ENCODE data around the gene SMYD5. TPM values are rescaled to one million over a fixed set of nuclear protein-coding genes. Genes with fewer than 3 reads are reported as not detected.

Gene SMYD5
- total RNA-seq, 2 experiments from 2014 or later = 47.0 to 50.5 TPM

DNA sequence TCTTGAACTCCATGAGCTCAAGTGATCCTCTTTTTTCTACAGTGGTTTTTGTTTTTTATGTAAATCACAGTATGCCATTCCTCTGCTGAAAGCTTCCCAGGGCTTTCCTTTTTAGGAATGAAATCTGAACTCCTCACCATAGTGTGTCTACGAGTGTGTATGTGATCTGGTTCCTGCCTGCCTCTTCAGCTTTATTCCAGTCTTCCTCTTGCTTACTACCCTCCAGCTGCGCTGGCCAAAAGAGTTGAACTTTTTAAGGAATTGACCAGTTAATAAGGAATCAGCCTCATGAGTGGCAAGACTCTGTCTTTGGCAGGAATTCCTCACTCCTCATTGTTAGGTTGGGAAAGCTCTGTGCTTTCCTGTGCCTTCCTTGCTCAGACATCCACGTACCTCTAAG is 24.1 kb downstream of the SMYD5 start:
- H3K4me3 Mint-ChIP-seq = no peak overlapping the region
- CTCF ChIA-PET = interaction anchor here (0.5 to 3.1 kb wide), 4 partner anchors 12 to 53 kb away, joined by 3 to 12 read pairs (median 6); no protein-coding TSS in a partner anchor
- ATAC-seq (no peak), DNase-seq (no peak)
- H3K4me1 Mint-ChIP-seq = peaks cover 43% of the 10 kb centered on the region
- no peaks in the 10 kb centered on the region for H3K27me3 Mint-ChIP-seq
- peaks cover 58% of the 10 kb centered on the region for H3K36me3 Mint-ChIP-seq (ENCODE audit: low read depth)
- intact Hi-C loops (cut with DNase I, micrococcal nuclease) = loop anchor here in 1 of 2 experiments (10.0 kb wide), 1 partner anchor 687 kb away; the partner anchor contains the start of gene DGUOK
- H3K27ac Mint-ChIP-seq = peak overlapping the region; percentile 80
- POLR2A ChIA-PET = no interaction called here
- no peaks in the 10 kb centered on the region for H3K9me3 Mint-ChIP-seq (ENCODE audit: low read depth)

DNA sequence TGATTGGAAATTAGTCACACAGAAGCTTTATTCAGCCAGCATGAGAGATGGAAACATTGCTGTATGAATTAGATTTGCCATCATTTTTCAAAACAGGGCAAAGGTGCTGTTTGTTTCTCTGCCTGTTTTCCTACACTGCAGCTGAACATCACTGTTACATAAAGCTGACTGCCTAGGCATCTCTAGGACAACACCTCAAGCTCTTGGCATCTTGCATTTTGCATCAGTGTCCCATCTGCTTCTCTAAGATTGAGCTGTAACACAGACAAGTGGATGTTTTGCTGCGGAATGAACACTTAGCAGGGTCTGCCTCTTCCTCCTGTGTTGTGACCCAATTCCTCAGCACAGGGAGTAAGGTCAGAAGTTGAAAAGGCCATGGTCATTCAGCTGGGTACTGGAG is 24.9 kb downstream of the SMYD5 start:
- ATAC-seq (no peak), DNase-seq (no peak)
- H3K4me3 Mint-ChIP-seq = no peak overlapping the region
- POLR2A ChIA-PET = no interaction called here
- H3K36me3 Mint-ChIP-seq (ENCODE audit: low read depth) = peaks cover 65% of the 10 kb centered on the region
- no peak overlapping the region for H3K27ac Mint-ChIP-seq
- H3K9me3 Mint-ChIP-seq (ENCODE audit: low read depth) = no peaks in the 10 kb centered on the region
- H3K27me3 Mint-ChIP-seq = no peaks in the 10 kb centered on the region
- CTCF ChIA-PET = interaction anchor here (0.9 to 3.1 kb wide), 5 partner anchors 9 to 52 kb away, joined by 3 to 12 read pairs (median 5); no protein-coding TSS in a partner anchor
- intact Hi-C loops (cut with DNase I, micrococcal nuclease) = loop anchor here in 1 of 2 experiments (10.0 kb wide), 1 partner anchor 686 kb away; the partner anchor contains the start of gene DGUOK
- H3K4me1 Mint-ChIP-seq = peaks cover 45% of the 10 kb centered on the region

DNA sequence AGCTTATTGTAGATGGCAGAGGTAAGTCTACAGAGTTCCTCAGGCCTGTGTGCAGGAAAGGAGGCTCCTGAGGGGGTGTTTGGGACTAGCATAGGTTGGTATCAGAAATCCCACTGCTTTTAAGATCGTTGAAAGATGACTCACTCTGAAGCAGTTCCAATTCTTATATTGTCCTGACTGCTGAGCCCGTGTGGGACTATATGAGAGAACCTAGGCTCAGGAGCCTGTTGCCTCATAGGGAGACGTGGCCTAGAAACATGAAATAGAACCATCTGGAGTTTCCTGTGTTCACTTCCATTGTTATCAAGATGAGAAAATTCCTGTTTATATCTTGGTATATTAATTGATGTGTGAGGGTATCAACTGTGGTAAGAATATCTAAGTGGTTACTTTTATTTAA is 25.7 kb downstream of the SMYD5 start:
- peaks cover 49% of the 10 kb centered on the region for H3K4me1 Mint-ChIP-seq
- no peak overlapping the region for H3K4me3 Mint-ChIP-seq
- CTCF ChIA-PET = interaction anchor here (1.5 to 3.1 kb wide), 2 partner anchors 25 to 27 kb away, joined by 5 to 12 read pairs; no protein-coding TSS in a partner anchor
- no peaks in the 10 kb centered on the region for H3K27me3 Mint-ChIP-seq
- no peak for ATAC-seq
- H3K9me3 Mint-ChIP-seq (ENCODE audit: low read depth) = no peaks in the 10 kb centered on the region
- H3K27ac Mint-ChIP-seq = no peak overlapping the region
- H3K36me3 Mint-ChIP-seq (ENCODE audit: low read depth) = peaks cover 71% of the 10 kb centered on the region
- no peak for DNase-seq
- intact Hi-C loops (cut with DNase I, micrococcal nuclease) = loop anchor here in 1 of 2 experiments (10.0 kb wide), 1 partner anchor 685 kb away; the partner anchor contains the start of gene DGUOK
- POLR2A ChIA-PET = no interaction called here

DNA sequence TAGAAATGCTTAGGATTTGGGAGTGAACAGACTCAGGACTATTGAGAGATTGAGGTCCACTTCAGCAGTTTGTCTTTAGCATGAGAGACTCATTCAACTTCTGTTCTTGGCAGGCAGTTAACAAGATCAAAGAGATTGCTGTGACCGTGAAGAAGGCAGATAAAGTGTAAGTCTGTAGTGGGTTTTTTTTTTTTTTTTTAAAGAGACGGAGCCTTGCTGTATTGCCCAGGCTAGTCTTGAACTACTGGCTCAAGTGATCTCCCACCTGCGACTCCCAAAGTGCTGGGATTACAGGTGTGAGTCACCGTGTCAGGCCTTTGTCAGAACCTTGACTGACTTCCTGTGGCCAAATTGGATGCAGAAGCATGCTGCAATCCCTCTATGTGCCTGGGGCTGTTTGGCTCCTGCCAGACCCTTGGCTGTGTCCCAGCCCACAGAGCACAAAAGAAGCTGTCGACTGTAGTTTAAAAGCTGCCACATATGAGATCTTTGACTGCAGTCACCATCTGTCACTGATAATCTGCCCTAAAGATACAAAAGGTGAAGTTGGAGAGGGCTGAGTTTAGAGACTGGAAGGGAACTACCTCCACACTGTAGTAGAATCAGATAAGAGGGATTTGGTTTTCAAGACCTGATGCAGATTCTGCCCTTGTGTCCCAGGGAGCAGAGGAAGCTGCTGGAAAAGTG is 30.0 kb downstream of the SMYD5 start:
- Mint-ChIP-seq H3K4me1 (peaks cover 22% of the 10 kb centered on the region), H3K4me3 (no peak overlapping the region), H3K27ac (peak overlapping the region; percentile 70), H3K27me3 (no peaks in the 10 kb centered on the region), H3K9me3 (ENCODE audit: low read depth) (no peaks in the 10 kb centered on the region), H3K36me3 (ENCODE audit: low read depth) (peaks cover 73% of the 10 kb centered on the region)
- ChIA-PET CTCF (interaction anchor here (0.9 to 1.2 kb wide), 5 partner anchors 8 to 376 kb away, joined by 3 to 7 read pairs (median 3); no protein-coding TSS in a partner anchor), POLR2A (interaction anchor here (1.0 to 1.6 kb wide), 3 partner anchors 10 to 11 kb away, joined by 4 to 5 read pairs (median 5); partner anchors contain the start of genes CCT7 and PRADC1)
- ATAC-seq (no peak), DNase-seq (no peak)
- intact Hi-C loops (cut with DNase I, micrococcal nuclease) = no loop called here

DNA sequence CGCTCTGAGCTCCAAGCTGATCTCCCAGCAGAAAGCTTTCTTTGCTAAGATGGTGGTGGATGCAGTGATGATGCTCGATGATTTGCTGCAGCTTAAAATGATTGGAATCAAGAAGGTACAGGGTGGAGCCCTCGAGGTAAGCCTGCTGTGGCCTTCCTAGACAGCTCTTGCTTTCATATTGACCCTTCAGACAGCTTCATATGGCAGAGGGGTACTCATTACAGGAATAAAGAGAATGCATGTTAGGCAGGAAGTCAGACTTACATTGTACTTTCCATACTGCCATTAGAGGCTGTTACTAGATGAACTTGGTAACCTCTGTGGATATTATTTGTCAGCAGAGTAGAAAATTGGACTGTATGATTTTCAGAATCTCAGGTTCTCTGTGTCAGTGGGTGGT is 30.5 kb downstream of the SMYD5 start:
- CTCF ChIA-PET = interaction anchor here (0.8 to 1.2 kb wide), 6 partner anchors 9 to 377 kb away, joined by 3 to 7 read pairs (median 3); no protein-coding TSS in a partner anchor
- Mint-ChIP-seq H3K27me3 (no peaks in the 10 kb centered on the region), H3K27ac (peak overlapping the region; percentile 32), H3K4me1 (peaks cover 16% of the 10 kb centered on the region), H3K4me3 (no peak overlapping the region), H3K36me3 (ENCODE audit: low read depth) (peaks cover 73% of the 10 kb centered on the region), H3K9me3 (ENCODE audit: low read depth) (no peaks in the 10 kb centered on the region)
- POLR2A ChIA-PET = interaction anchor here (1.0 to 1.6 kb wide), 3 partner anchors 10 to 12 kb away, joined by 4 to 5 read pairs (median 5); partner anchors contain the start of genes CCT7 and PRADC1
- DNase-seq (no peak), ATAC-seq (peak; percentile 69)
- intact Hi-C loops (cut with DNase I, micrococcal nuclease) = no loop called here

DNA sequence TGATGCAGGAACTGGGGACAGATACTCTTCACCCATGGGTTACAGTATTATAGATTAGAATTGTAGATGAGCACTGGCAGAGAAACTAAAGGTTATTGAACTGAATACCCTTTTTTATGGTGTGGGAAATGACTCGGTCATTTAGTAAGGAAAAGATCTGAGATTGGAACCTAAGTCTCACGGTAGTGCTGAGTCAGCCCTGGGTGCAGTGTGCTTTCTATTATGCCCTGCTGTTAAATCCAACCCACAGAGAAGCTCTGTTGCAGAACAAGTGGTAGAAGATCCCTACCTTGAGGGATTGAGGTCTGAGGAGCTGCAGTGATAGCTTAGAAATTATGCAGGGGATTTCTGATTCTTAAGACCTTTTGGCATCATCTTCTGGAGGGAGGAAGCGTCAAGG is 32.8 kb downstream of the SMYD5 start:
- Mint-ChIP-seq H3K27me3 (no peaks in the 10 kb centered on the region), H3K4me3 (no peak overlapping the region), H3K36me3 (ENCODE audit: low read depth) (peaks cover 81% of the 10 kb centered on the region), H3K4me1 (peaks cover 10% of the 10 kb centered on the region), H3K9me3 (ENCODE audit: low read depth) (no peaks in the 10 kb centered on the region), H3K27ac (peak overlapping the region; percentile 12)
- ChIA-PET POLR2A (interaction anchor here (0.6 kb wide), 1 partner anchor 822 kb away, joined by 4 read pairs; no protein-coding TSS in a partner anchor), CTCF (interaction anchor here (0.9 to 1.2 kb wide), 3 partner anchors 8 to 43 kb away, joined by 3 to 4 read pairs (median 4); partner anchors contain the start of gene CCT7)
- intact Hi-C loops (cut with DNase I, micrococcal nuclease) = no loop called here
- ATAC-seq (no peak), DNase-seq (no peak)

DNA sequence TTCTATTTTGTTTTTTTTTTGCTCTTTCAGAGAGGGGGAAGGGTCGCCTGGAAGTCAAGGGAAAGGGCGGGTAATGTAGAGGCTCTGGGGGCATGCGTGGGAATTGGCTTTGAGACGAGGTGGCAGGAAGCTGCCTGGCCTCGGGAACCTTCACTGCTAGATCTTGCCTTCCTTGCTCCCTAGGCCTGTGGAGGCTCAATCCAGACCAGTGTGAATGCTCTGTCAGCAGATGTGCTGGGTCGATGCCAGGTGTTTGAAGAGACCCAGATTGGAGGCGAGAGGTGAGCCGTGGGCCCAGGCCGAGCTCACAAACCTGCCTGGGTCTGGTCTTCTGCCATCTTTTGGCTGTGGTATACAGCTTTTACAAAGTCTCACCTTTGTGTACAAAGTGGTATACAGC is 35.6 kb downstream of the SMYD5 start:
- Mint-ChIP-seq H3K9me3 (ENCODE audit: low read depth) (no peaks in the 10 kb centered on the region), H3K36me3 (ENCODE audit: low read depth) (peaks cover 69% of the 10 kb centered on the region), H3K4me3 (no peak overlapping the region), H3K4me1 (peaks cover 4% of the 10 kb centered on the region), H3K27me3 (no peaks in the 10 kb centered on the region), H3K27ac (peak overlapping the region; percentile 23)
- ATAC-seq (no peak), DNase-seq (no peak)
- POLR2A ChIA-PET = no interaction called here
- CTCF ChIA-PET = interaction anchor here (1.9 kb wide), 1 partner anchor 11 kb away, joined by 8 read pairs; no protein-coding TSS in a partner anchor
- intact Hi-C loops (cut with DNase I, micrococcal nuclease) = no loop called here

DNA sequence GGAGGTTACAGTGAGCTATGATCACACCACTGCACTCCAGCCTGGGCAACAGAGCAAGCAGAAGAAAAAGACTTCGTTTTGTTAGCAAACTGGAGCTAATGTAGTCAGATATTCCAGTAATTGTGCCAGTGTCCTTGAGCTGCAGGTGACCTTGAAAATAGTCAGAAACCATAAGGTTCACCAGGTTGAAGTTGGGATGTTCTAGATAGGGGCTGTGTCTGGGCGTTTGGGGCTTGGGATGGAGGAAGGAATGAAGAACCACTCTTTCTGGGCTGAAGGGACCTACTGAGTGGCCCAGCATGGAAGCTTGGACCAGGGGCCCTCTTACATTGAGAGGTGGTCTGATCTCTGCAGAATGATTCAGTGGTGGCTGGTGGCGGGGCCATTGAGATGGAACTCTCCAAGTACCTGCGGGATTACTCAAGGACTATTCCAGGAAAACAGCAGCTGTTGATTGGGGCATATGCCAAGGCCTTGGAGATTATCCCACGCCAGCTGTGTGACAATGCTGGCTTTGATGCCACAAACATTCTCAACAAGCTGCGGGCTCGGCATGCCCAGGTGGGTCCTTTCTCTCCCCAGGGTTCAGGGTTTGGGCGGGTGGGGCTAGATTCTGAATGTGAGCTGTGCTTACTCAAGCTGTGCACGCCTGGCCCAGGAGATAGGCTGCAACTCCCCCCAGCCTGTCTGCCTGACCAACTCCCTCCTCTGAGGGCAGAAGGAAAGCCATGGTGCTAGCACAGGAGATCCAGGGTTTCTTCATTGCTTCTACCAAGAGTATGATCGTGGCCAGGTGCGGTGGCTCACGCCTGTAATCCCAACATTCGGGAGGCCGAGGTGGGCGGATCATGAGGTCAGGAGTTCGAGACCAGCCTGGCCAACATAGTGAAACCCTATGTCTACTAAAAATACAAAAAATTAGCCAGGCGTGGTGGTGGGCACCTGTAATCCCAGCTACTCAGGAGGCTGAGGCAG is 37.1 kb downstream of the SMYD5 start:
- CTCF ChIA-PET = interaction anchor here (0.6 to 1.9 kb wide), 4 partner anchors 11 to 1265 kb away, joined by 3 to 8 read pairs (median 3); no protein-coding TSS in a partner anchor
- Mint-ChIP-seq H3K36me3 (ENCODE audit: low read depth) (peaks cover 59% of the 10 kb centered on the region), H3K4me1 (peaks cover 4% of the 10 kb centered on the region), H3K27ac (no peak overlapping the region), H3K4me3 (no peak overlapping the region), H3K27me3 (no peaks in the 10 kb centered on the region), H3K9me3 (ENCODE audit: low read depth) (no peaks in the 10 kb centered on the region)
- ATAC-seq (no peak), DNase-seq (no peak)
- POLR2A ChIA-PET = interaction anchor here (0.6 kb wide), 1 partner anchor 8 kb away, joined by 3 read pairs; no protein-coding TSS in a partner anchor
- intact Hi-C loops (cut with DNase I, micrococcal nuclease) = no loop called here

DNA sequence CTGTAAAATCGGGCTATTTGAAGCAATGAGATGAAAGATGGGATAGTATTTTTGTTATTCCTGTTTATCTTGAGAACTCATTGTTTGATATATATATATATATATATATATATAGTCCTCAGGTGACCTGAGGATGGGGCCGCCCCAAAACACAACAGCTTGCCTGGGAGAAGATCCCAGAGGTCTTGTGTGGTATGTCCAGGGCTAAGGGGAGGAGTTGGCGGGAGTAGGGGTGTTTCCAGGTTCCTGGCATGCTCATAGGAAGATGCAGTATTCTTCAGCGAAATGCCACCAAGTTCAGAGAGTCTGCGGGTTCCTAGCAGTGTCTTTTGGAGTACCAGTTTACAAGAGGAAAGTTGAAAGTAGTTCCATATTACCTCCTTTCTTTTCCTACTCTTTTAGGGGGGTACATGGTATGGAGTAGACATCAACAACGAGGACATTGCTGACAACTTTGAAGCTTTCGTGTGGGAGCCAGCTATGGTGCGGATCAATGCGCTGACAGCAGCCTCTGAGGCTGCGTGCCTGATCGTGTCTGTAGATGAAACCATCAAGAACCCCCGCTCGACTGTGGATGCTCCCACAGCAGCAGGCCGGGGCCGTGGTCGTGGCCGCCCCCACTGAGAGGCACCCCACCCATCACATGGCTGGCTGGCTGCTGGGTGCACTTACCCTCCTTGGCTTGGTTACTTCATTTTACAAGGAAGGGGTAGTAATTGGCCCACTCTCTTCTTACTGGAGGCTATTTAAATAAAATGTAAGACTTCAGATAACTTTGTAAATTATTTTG is 38.4 kb downstream of the SMYD5 start:
- H3K36me3 Mint-ChIP-seq (ENCODE audit: low read depth) = peaks cover 47% of the 10 kb centered on the region
- H3K27me3 Mint-ChIP-seq = no peaks in the 10 kb centered on the region
- no peaks in the 10 kb centered on the region for H3K4me1 Mint-ChIP-seq
- CTCF ChIA-PET = interaction anchor here (1.3 kb wide), 1 partner anchor 36 kb away, joined by 4 read pairs; no protein-coding TSS in a partner anchor
- H3K9me3 Mint-ChIP-seq (ENCODE audit: low read depth) = no peaks in the 10 kb centered on the region
- no peak overlapping the region for H3K27ac Mint-ChIP-seq
- POLR2A ChIA-PET = interaction anchor here (1.2 kb wide), 1 partner anchor 34 kb away, joined by 5 read pairs; no protein-coding TSS in a partner anchor
- ATAC-seq (no peak), DNase-seq (no peak)
- no peak overlapping the region for H3K4me3 Mint-ChIP-seq
- intact Hi-C loops (cut with DNase I, micrococcal nuclease) = no loop called here

DNA sequence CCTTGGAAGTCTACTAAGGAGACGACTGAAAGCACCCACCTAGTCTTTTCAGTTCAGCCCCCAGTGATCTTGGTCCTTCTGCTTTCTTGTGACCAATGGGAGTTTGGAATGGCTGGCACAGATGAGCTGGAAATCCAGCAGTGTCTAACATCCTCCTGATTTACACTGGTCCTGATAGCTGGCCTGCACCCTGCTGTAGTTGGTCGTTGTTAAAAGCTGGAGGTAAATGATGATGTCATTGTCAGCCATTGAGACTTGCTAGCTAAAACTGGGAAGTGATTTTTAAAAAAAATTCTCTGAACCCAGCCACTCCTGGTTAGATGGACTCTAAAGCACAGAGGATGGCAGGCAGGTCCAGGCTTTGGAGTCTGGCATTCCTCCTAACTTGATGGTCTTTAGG is 39.4 kb downstream of the SMYD5 start:
- DNase-seq (no peak), ATAC-seq (no peak)
- Mint-ChIP-seq H3K4me3 (no peak overlapping the region), H3K27me3 (no peaks in the 10 kb centered on the region), H3K9me3 (ENCODE audit: low read depth) (no peaks in the 10 kb centered on the region), H3K4me1 (no peaks in the 10 kb centered on the region), H3K36me3 (ENCODE audit: low read depth) (peaks cover 40% of the 10 kb centered on the region), H3K27ac (peak overlapping the region; percentile 29)
- POLR2A ChIA-PET = interaction anchor here (1.2 to 1.6 kb wide), 2 partner anchors 8 to 34 kb away, joined by 5 read pairs; no protein-coding TSS in a partner anchor
- CTCF ChIA-PET = interaction anchor here (1.3 kb wide), 1 partner anchor 35 kb away, joined by 4 read pairs; no protein-coding TSS in a partner anchor
- intact Hi-C loops (cut with DNase I, micrococcal nuclease) = no loop called here

Data from activated CD4-positive, alpha-beta T cell treated with anti-CD3 and anti-CD28 coated beads for 36 hours (primary cell).